HG03139 (cell line): Measurements from ENCODE around the gene CBR3.

Experiments
- ATAC-seq: cut with Tn5 transposase; IDR thresholded peaks from one replicate; pipeline ENCODE4 v1.9.1; 2021; ENCODE audit not compliant: unreplicated experiment

Gene CBR3

GRCh38 chr21:36149788-36150711, 15.2 kb downstream of the CBR3 start:
- ATAC-seq, result peak; percentile 60

GRCh38 chr21:36155603-36156338, 20.9 kb downstream of the CBR3 start:
- no peak for ATAC-seq

- peak; percentile 80 for ATAC-seq
Measured at GRCh38 chr21:36156339-36156814, 21.5 kb downstream of the CBR3 start.

- peak; percentile 22 for ATAC-seq
Measured at GRCh38 chr21:36156815-36157670, 22.2 kb downstream of the CBR3 start, which contains the start of gene DOP1B. Gene DOP1B, plus strand, starts transcription at chr21:36156824. Its CDS starts 7,910 bp downstream, at chr21:36164734.

GRCh38 chr21:36159356-36159921, 24.6 kb downstream of the CBR3 start:
- ATAC-seq, result no peak

GRCh38 chr21:36160850-36161178, 25.9 kb downstream of the CBR3 start:
- no peak for ATAC-seq

- no peak for ATAC-seq
Measured at GRCh38 chr21:36162631-36163030, 27.8 kb downstream of the CBR3 start.

GRCh38 chr21:36163750-36164741, 29.2 kb downstream of the CBR3 start:
- no peak for ATAC-seq

- ATAC-seq, result no peak
Measured at GRCh38 chr21:36165356-36165755, 30.5 kb downstream of the CBR3 start.

GRCh38 chr21:36166705-36167104, 31.8 kb downstream of the CBR3 start:
- ATAC-seq, result no peak

- no peak for ATAC-seq
Measured at GRCh38 chr21:36167541-36167940, 32.7 kb downstream of the CBR3 start.

- no peak for ATAC-seq
Measured at GRCh38 chr21:36169470-36170128, 34.7 kb downstream of the CBR3 start.

- ATAC-seq, result no peak
Measured at GRCh38 chr21:36170823-36171222, 35.9 kb downstream of the CBR3 start.

GRCh38 chr21:36171336-36171735, 36.5 kb downstream of the CBR3 start:
- ATAC-seq, result no peak

- ATAC-seq, result no peak
Measured at GRCh38 chr21:36171741-36172331, 37.0 kb downstream of the CBR3 start.

GRCh38 chr21:36174780-36175179, 39.9 kb downstream of the CBR3 start:
- no peak for ATAC-seq

- no peak for ATAC-seq
Measured at GRCh38 chr21:36175771-36176565, 41.1 kb downstream of the CBR3 start.

GRCh38 chr21:36178349-36178748, 43.5 kb downstream of the CBR3 start:
- no peak for ATAC-seq
